HG03460 (cell line): ENCODE results near the gene FOXO6.
"Not testable (repeated sequence)": the region's sequence is repeated elsewhere in the genome, so short reads cannot be mapped to it uniquely, and the experiment has no call there.

Source experiments
- ATAC-seq: cut with Tn5 transposase; IDR thresholded peaks from one replicate; pipeline ENCODE4 v1.9.1; 2021; ENCODE audit not compliant: unreplicated experiment

The FOXO6 gene

GRCh38 chr1:41328780-41329640 is 32.2 kb upstream of the FOXO6 start:
- ATAC-seq: no peak

- no peak for ATAC-seq
Observed at GRCh38 chr1:41329662-41330587, 31.3 kb upstream of the FOXO6 start.

GRCh38 chr1:41330588-41331545 is 30.4 kb upstream of the FOXO6 start:
- ATAC-seq: no peak

GRCh38 chr1:41331546-41331917 is 29.7 kb upstream of the FOXO6 start:
- ATAC-seq: no peak

- ATAC-seq: not testable (repeated sequence)
Observed at GRCh38 chr1:41332161-41332560, 29.1 kb upstream of the FOXO6 start.

- ATAC-seq: no peak
Observed at GRCh38 chr1:41333146-41333784, 28.0 kb upstream of the FOXO6 start.

GRCh38 chr1:41338820-41339219 is 22.4 kb upstream of the FOXO6 start:
- no peak for ATAC-seq

GRCh38 chr1:41340655-41341364 is 20.4 kb upstream of the FOXO6 start:
- no peak for ATAC-seq

- no peak for ATAC-seq
Observed at GRCh38 chr1:41341365-41341683, 19.9 kb upstream of the FOXO6 start.

GRCh38 chr1:41341772-41342562 is 19.3 kb upstream of the FOXO6 start:
- no peak for ATAC-seq

- no peak for ATAC-seq
Observed at GRCh38 chr1:41342774-41343355, 18.4 kb upstream of the FOXO6 start.

GRCh38 chr1:41343790-41344699 is 17.2 kb upstream of the FOXO6 start:
- ATAC-seq: no peak

GRCh38 chr1:41344708-41345159 is 16.5 kb upstream of the FOXO6 start:
- ATAC-seq: no peak

GRCh38 chr1:41345434-41346075 is 15.7 kb upstream of the FOXO6 start:
- no peak for ATAC-seq

GRCh38 chr1:41347276-41347675 is 14.0 kb upstream of the FOXO6 start:
- no peak for ATAC-seq

GRCh38 chr1:41348394-41348793 is 12.8 kb upstream of the FOXO6 start:
- ATAC-seq: no peak
